Testis (tissue), 5 donors: Measurements from ENCODE around the gene C11orf68. TPM values are rescaled to one million over a fixed set of nuclear protein-coding genes. Genes with fewer than 3 reads are reported as not detected.

Experiments
- DNase-seq: peaks from one replicate; pipeline ENCODE4 v3.0.0-alpha.2; 2019
- H3K27ac ChIP-seq, 2 donors: fragments of 200-600 bp; sonication (generic); one replicate each; pipeline ENCODE4 v1.5.1; 2019
- H3K27me3 ChIP-seq: fragments of 200-600 bp; sonication (generic); one replicate; pipeline ENCODE4 v1.5.1; 2019
- H3K36me3 ChIP-seq: fragments of 200-600 bp; sonication (generic); one replicate; pipeline ENCODE4 v1.5.1; 2017; ENCODE audit warnings: low read depth; ENCODE audit errors: missing control alignments
- H3K4me1 ChIP-seq: fragments of 200-600 bp; sonication (generic); one replicate; pipeline ENCODE4 v1.5.1; 2019
- H3K4me3 ChIP-seq, 2 donors: fragments of 200-600 bp; sonication (generic); one replicate each; pipeline ENCODE4 v1.5.1; 2017 to 2019
- H3K9me3 ChIP-seq: fragments of 200-600 bp; sonication (generic); one replicate; pipeline ENCODE4 v1.5.1; 2017
- POLR2A ChIP-seq: fragments of 450-650 bp; IDR thresholded peaks from one replicate; pipeline ENCODE4 v1.6.1; 2017; ENCODE audit warnings: antibody characterized with exemption, mild to moderate bottlenecking, moderate library complexity
- WGBS, 2 donors: methylation state at CpG; one replicate each; pipeline ENCODE4 v1.1.5; 2018; 5-methylcytosine and 5-hydroxymethylcytosine counted together
- intact Hi-C: fragments of 100-400 bp; cut with DNase I; formaldehyde crosslinking; loops from one replicate; pipeline ENCODE4 v1.15.1; 2023; ENCODE audit warnings: low total_unique reads
- long read RNA-seq, 2 donors: transcript quantifications; one replicate each; lab custom pipeline, GENCODE V29; 2026
- polyA plus RNA-seq: library from polyadenylated mRNA; stranded (reverse); fragments of 350-450 nt; fragmentation: Illumina TruSeq; extraction: RNeasy Lipid Tissue Mini Kit (QIAGEN cat#74804); gene quantifications from one replicate; pipeline ENCODE4 v1.2.3, GENCODE V29; 2014; ENCODE audit warnings: low read depth, low replicate concordance; ENCODE audit not compliant: insufficient read depth
- total RNA-seq, 2 donors: library from RNA; depleted of rRNA; stranded (reverse); fragments of >200 nt; gene quantifications; one replicate each; pipeline ENCODE4 v1.2.3, GENCODE V29; 2016
- TF ChIP-seq, protein P1 (sequence below), 3 experiments: fragments of 450-650 bp in 2 of 3; fragments of 200-600 bp in 1 of 3; sonication (generic) in 1 of 3; IDR thresholded peaks; one replicate each; pipeline ENCODE4 v1.5.1; 2016 to 2019; ENCODE audit warnings: antibody characterized with exemption in 3 of 3, mild to moderate bottlenecking in 2 of 3, moderate library complexity in 1 of 3

The C11orf68 gene
- total RNA-seq (10 to 100 TPM; 54.4 to 54.8 TPM), polyA plus RNA-seq (89.2 TPM)
- long read RNA-seq, donor 1, transcript C11orf68-203 (1 exons, 1,528 nt) = major isoform, 23 of 440 reads
- long read RNA-seq, donor 1, transcript C11orf68-202 (2 exons, 1,559 nt) = minor isoform, 17 of 440 reads
- long read RNA-seq, donor 1, transcript C11orf68-201 (2 exons, 1,619 nt) = minor isoform, 10 of 440 reads
- long read RNA-seq, donor 1, partial matches to known transcripts = 390 of 440 reads
- long read RNA-seq, donor 1, other reads (novel, unspliced or antisense) = 0 of 440 reads
- long read RNA-seq, donor 2, transcript C11orf68-202 (2 exons, 1,559 nt) = major isoform, 20 of 46 reads
- long read RNA-seq, donor 2, transcript C11orf68-201 (2 exons, 1,619 nt) = minor isoform, 7 of 46 reads
- long read RNA-seq, donor 2, transcript C11orf68-203 (1 exons, 1,528 nt) = minor isoform, 19 of 46 reads
- long read RNA-seq, donor 2, partial matches to known transcripts = 0 of 46 reads
- long read RNA-seq, donor 2, other reads (novel, unspliced or antisense) = 0 of 46 reads

DNA sequence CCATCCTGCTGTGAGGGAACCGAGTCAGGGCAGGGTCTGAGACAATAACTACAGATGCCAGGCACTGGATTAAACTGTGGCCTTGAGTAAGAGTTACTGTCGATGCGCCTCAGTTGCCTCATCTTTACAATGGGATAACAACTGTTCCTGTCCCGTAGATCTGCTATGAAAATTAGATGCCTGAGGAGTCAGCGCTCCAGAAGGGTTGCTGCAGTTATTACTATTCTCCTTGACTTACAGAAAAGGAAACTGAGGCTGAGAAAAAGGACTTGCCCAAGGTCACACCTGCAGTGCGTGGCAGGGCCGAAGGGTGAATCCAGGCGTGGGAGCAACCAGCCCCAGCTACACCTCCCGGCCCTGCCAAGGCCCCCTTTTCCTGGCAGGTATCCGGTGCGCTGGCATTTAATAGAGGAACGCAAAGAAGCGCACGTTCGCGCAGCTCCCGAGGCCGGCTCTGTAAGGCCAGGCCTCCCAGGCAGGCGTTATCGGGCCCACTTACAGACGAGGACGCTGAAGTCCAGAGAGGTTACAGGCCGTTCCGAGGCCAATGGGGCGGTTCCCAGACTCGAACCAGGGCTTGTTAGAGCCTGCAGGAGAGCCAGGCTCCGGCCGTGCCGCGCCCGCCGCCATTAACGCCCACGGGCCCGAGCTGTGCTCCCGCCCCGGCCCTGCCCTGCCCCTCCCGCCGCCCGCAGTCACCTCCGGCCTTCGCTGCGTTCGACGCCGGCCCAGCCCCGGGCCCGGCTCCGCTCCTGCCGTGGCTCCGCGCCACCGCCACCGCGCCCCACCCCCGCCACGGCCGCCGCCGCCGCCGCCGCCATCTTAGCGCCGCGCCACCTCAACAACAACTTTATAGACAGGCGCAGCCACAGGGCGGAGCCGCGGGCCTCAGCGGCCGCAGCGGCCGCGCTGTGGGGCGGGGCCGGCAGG, at the start of gene C11orf68:
C11orf68 (minus strand) TSS at position 852 of the 930 bp plus-strand sequence; CDS start at position 821, 31 bp downstream.
- Histone ChIP-seq H3K27ac (peak within 1 kb of the TSS; percentile 88 to 97), H3K27me3 (no peaks in the 10 kb centered on the region), H3K9me3 (no peaks in the 10 kb centered on the region), H3K4me3 (peak within 1 kb of the TSS; percentile 98 to 100), H3K36me3 (no peaks in the 10 kb centered on the region), H3K4me1 (peaks cover 45% of the 10 kb centered on the region)
- TF ChIP-seq, protein P1, sequence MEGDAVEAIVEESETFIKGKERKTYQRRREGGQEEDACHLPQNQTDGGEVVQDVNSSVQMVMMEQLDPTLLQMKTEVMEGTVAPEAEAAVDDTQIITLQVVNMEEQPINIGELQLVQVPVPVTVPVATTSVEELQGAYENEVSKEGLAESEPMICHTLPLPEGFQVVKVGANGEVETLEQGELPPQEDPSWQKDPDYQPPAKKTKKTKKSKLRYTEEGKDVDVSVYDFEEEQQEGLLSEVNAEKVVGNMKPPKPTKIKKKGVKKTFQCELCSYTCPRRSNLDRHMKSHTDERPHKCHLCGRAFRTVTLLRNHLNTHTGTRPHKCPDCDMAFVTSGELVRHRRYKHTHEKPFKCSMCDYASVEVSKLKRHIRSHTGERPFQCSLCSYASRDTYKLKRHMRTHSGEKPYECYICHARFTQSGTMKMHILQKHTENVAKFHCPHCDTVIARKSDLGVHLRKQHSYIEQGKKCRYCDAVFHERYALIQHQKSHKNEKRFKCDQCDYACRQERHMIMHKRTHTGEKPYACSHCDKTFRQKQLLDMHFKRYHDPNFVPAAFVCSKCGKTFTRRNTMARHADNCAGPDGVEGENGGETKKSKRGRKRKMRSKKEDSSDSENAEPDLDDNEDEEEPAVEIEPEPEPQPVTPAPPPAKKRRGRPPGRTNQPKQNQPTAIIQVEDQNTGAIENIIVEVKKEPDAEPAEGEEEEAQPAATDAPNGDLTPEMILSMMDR (IDR thresholded peaks at IDR 0.05) = no peak
- no peak for TF ChIP-seq POLR2A
- DNase-seq = peak; percentile 43
- intact Hi-C loops = no loop called here
- 3 to 16% methylated on average over 4 to 42 of the region's 77 CpGs for whole genome bisulfite sequencing, 2 donors

DNA sequence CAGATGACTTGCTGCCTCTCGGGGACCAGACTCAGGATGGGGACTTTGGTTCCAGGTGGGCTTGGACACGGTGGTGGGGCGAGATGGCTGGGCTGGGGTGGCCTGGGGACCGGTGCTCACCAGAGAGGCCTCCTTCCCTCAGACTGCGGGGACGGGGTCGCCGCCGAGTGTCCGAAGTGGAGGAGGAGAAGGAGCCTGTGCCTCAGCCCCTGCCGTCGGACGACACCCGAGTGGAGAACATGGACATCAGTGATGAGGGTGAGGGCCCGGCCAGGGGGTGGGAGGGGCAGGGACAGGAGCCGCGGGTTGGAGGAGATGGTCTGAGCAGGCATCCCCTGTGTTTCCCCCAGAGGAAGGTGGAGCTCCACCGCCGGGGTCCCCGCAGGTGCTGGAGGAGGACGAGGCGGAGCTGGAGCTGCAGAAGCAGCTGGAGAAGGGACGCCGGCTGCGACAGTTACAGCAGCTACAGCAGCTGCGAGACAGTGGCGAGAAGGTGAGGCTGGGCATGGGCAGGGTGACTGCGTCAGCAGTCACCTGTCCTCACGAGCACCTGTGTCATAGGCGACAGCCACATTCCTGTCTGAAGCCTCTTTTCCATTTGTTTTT, 48.6 kb upstream of the C11orf68 start:
- Histone ChIP-seq H3K27me3 (no peaks in the 10 kb centered on the region), H3K9me3 (no peaks in the 10 kb centered on the region), H3K27ac (no peak overlapping the region), H3K4me3 (no peak overlapping the region), H3K4me1 (peaks cover 36% of the 10 kb centered on the region), H3K36me3 (no peaks in the 10 kb centered on the region)
- TF ChIP-seq, protein P1 (IDR thresholded peaks at IDR 0.05) = no peak
- no peak for TF ChIP-seq POLR2A
- no peak for DNase-seq
- WGBS, 2 donors = 89 to 93% methylated on average over 18 to 30 of the region's 30 CpGs
- intact Hi-C loops = no loop called here

DNA sequence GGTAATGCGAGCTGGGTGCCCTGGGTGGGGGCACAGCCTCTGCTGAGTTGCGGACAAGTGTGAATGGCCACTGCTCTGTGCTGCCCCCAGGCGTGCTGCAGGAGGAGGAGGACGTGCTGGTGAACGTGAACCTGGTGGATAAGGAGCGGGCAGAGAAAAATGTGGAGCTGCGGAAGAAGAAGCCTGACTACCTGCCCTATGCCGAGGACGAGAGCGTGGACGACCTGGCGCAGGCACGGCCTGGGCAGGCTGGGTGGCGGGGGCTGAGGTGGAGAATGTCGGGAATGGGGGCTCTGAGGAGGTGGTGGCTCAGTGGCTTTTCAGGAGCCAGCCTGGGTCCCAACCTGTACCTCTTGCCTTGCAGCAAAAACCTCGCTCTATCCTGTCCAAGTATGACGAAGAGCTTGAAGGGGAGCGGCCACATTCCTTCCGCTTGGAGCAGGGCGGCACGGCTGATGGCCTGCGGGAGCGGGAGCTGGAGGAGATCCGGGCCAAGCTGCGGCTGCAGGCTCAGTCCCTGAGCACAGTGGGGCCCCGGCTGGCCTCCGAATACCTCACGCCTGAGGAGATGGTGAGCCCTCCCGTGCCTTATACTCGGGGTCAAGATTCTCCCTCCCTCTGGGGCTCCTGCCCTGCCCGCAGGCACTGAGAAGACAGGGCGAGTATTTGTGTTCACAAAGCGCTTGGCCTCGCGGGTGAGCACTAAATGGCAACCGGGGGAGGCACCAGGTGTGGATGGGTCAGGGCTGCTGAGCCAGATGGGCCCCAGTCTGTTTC, 47.3 kb upstream of the C11orf68 start:
- Histone ChIP-seq H3K4me1 (peaks cover 39% of the 10 kb centered on the region), H3K4me3 (no peak overlapping the region), H3K36me3 (no peaks in the 10 kb centered on the region), H3K9me3 (no peaks in the 10 kb centered on the region), H3K27me3 (no peaks in the 10 kb centered on the region), H3K27ac (no peak overlapping the region)
- 88 to 89% methylated on average over 29 to 35 of the region's 36 CpGs for WGBS, 2 donors
- intact Hi-C loops = no loop called here
- DNase-seq = no peak
- no peak for TF ChIP-seq POLR2A
- TF ChIP-seq, protein P1 (IDR thresholded peaks at IDR 0.05) = no peak

DNA sequence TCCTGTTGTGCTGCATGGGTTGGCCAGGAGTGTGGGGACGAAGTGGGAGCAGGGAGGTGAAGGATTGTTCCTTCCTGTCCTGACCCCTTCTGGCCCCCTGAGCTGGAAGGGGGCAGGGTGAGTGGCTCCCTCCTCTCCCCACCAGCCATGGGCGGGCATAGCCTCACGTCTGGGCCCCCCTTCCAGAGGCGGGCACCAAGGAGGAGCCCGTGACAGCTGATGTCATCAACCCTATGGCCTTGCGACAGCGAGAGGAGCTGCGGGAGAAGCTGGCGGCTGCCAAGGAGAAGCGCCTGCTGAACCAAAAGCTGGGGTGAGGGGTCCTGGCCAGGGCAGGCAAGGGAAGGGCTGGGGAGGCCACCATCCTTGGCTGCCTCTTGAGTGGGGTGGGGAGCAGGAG, 46.0 kb upstream of the C11orf68 start:
- H3K4me3 ChIP-seq = no peak overlapping the region
- peaks cover 34% of the 10 kb centered on the region for H3K4me1 ChIP-seq
- H3K27me3 ChIP-seq = no peaks in the 10 kb centered on the region
- 74 to 79% methylated on average over 9 to 10 of the region's 10 CpGs for WGBS, 2 donors
- H3K36me3 ChIP-seq = no peaks in the 10 kb centered on the region
- no peaks in the 10 kb centered on the region for H3K9me3 ChIP-seq
- no peak overlapping the region for H3K27ac ChIP-seq
- intact Hi-C loops = no loop called here
- TF ChIP-seq POLR2A = no peak
- TF ChIP-seq, protein P1 (IDR thresholded peaks at IDR 0.05) = no peak
- no peak for DNase-seq
